ENCODE results near the gene PSEN1. TPM values are rescaled to one million over a fixed set of nuclear protein-coding genes. Genes with fewer than 3 reads are reported as not detected.

The PSEN1 gene
- total and polyA plus RNA-seq, 10 of the 15 experiments (the other 5 are each of a cell fraction or from before 2014, with no cell fraction given): 8.9 to 32.3 (median 21.8) TPM

DNA sequence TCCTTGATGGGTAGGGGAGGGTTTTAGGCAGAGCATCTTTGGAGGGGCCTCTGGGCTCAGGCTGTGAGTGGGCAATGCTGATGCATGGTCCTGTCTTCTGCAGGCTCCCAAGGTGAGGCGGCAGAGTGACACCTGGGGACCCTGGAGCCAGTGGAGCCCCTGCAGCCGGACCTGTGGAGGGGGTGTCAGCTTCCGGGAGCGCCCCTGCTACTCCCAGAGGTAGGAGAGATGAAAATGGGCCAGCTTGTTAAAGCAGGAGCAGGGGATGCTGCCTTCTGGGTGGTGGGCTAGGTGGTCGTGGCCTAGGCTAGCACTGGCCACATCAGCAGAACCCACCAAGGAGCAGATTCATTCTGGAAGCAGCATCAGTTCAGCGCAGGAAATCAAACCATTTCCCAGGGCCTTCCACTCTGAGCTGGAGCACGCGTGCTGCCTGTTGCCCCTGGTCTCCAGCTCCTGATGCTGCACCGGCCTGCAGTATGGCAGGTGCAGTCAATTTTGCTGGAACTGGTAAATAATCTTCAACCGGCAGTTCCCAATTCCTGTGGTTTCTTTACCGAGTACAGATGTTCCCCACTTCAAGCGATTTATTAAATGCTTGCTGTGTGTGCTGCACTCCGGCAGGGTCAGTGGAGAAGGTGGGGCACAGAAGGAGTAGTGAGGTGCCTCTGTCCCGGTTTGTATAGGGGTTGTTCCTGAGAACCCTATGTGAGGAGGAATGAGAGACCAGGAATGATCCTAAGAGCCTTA is 108.4 kb downstream of the PSEN1 start:
- ATAC-seq (no peak), DNase-seq (ENCODE audit: low read depth, low spot score) (no peak), FAIRE-seq (no peak)
- H3K4me1 ChIP-seq (ENCODE audit: control insufficient read depth, insufficient read depth, low read length): peaks cover 60% of the 10 kb centered on the region
- 0 out of 2 replicates have a peak, but pooled peaks cover 4% of the 10 kb centered on the region for H4K20me1 ChIP-seq (ENCODE audit: control insufficient read depth, insufficient read depth)
- H3K27ac ChIP-seq (ENCODE audit: control insufficient read depth, insufficient read depth): no peak overlapping the region
- WGBS (ENCODE audit: insufficient coverage, insufficient replicate concordance, low lambda C conversion rate, missing lambda C conversion rate): 93% methylated on average over 14 of the region's 14 CpGs
- BruUV-seq (replicated peaks): no TSS peak
- no peak overlapping the region for H3K4me3 ChIP-seq
- H3K36me3 ChIP-seq (ENCODE audit: control insufficient read depth in 2 of 2, insufficient read depth in 2 of 2, low read length in 1 of 2): no peaks in the 10 kb centered on the region
- peaks cover 4% of the 10 kb centered on the region; the same call in 1 of the 2 replicates for H3K79me2 ChIP-seq (ENCODE audit: control insufficient read depth, insufficient read depth, low read length)
- ChIA-PET POLR2A (interaction anchor here (0.5 to 1.4 kb wide), 2 partner anchors 218 to 585 kb away, joined by 4 to 6 read pairs; no protein-coding TSS in a partner anchor), CTCF (interaction anchor here (0.6 to 1.1 kb wide), 2 partner anchors 9 to 43 kb away, joined by 3 read pairs; no protein-coding TSS in a partner anchor), SMC1A (ENCODE audit: uncharacterized antibody, unreplicated experiment) (no interaction called here), RAD21 (ENCODE audit: unreplicated experiment) (interaction anchor here (1.3 to 1.4 kb wide), 2 partner anchors 9 to 66 kb away, joined by 4 to 5 read pairs; no protein-coding TSS in a partner anchor)
- no peaks in the 10 kb centered on the region for H3K9me3 ChIP-seq (replicated peaks; ENCODE audit: control insufficient read depth, insufficient read depth, low read length)
- no peak overlapping the region for H3K9ac ChIP-seq (ENCODE audit: control insufficient read depth, insufficient read depth, low read length)
- intact Hi-C loops (cut with micrococcal nuclease; ENCODE audit: unreplicated experiment): loop anchor here (5.0 kb wide), 3 partner anchors 48 to 228 kb away; partner anchors contain the start of gene NUMB
- H3K27me3 ChIP-seq (replicated peaks in 1 of 2; ENCODE audit: control insufficient read depth in 2 of 2, insufficient read depth in 2 of 2, low read length in 1 of 2): no peaks in the 10 kb centered on the region; a peak in 2 of 4 replicates
- H2AFZ ChIP-seq (ENCODE audit: control insufficient read depth, low read depth, low read length): no peak overlapping the region
- TF ChIP-seq TARDBP (IDR thresholded peaks at IDR 0.05; ENCODE audit: borderline replicate concordance) (no peak), BCL11A (IDR thresholded peaks at IDR 0.05; ENCODE audit: low read depth, low read length) (no peak), LARP7 (IDR thresholded peaks at IDR 0.05) (no peak), BRCA1 (IDR thresholded peaks at IDR 0.05; ENCODE audit: low read depth, low read length) (no peak), TBL1XR1 (IDR thresholded peaks at IDR 0.05; ENCODE audit: low read depth, low read length) (no peak), REST (IDR thresholded peaks at IDR 0.05; ENCODE audit: low read depth, low read length) (no peak), MTA2 (IDR thresholded peaks at IDR 0.05; ENCODE audit: low read depth) (no peak), PML (IDR thresholded peaks at IDR 0.05; ENCODE audit: low read length) (no peak), NR2C2 (IDR thresholded peaks at IDR 0.05; ENCODE audit: borderline replicate concordance, control insufficient read depth, insufficient read length, low read depth) (no peak)
- H3K4me2 ChIP-seq (ENCODE audit: control insufficient read depth, insufficient read depth): no peak overlapping the region
- in situ Hi-C loops (cut with MboI): no loop called here

All from GM12878 (cell line).